Heart right ventricle (tissue), 16 donors: ENCODE results near the gene APOD. TPM values are rescaled to one million over a fixed set of nuclear protein-coding genes. Genes with fewer than 3 reads are reported as not detected.

Source experiments
- ATAC-seq, 8 donors: fragments of 200-7000 bp; cut with Tn5 transposase; one replicate each; pipeline ENCODE4 v1.9.1; 2020; ENCODE audit warnings: mild to moderate bottlenecking in 8 of 8, moderate library complexity in 8 of 8, moderate number of reproducible peaks in 1 of 8
- DNase-seq, 2 donors: peaks; one replicate each; pipeline ENCODE4 v3.0.0-alpha.2; 2020
- H3K27ac ChIP-seq, 10 donors: fragments of 200-600 bp; sonication (generic) in 2 of 10; one replicate each; pipeline versions ENCODE4 v1.5.0 to v1.8.0; 2020 to 2022; ENCODE audit warnings: mild to moderate bottlenecking in 3 of 10
- H3K27me3 ChIP-seq, 7 donors: fragments of 200-600 bp; one replicate each; pipeline ENCODE4 v1.8.0; 2021 to 2022; ENCODE audit warnings: mild to moderate bottlenecking in 2 of 7
- H3K36me3 ChIP-seq, 9 donors: fragments of 200-600 bp; sonication (generic) in 1 of 9; one replicate each; pipeline versions ENCODE4 v1.5.0 to v1.8.0; 2020 to 2022; ENCODE audit warnings: mild to moderate bottlenecking in 2 of 9
- H3K4me1 ChIP-seq, 9 donors: fragments of 200-600 bp; sonication (generic) in 1 of 9; one replicate each; pipeline versions ENCODE4 v1.5.0 to v1.8.0; 2020 to 2022; ENCODE audit warnings: mild to moderate bottlenecking in 4 of 9
- H3K4me3 ChIP-seq, 10 donors: fragments of 200-600 bp; sonication (generic) in 2 of 10; one replicate each; pipeline versions ENCODE4 v1.5.0 to v1.8.0; 2020 to 2022; ENCODE audit warnings: mild to moderate bottlenecking in 7 of 10, moderate library complexity in 2 of 10
- H3K9me3 ChIP-seq, 11 donors: fragments of 200-600 bp in 10 of 11; sonication (generic) in 2 of 11; one replicate each; pipeline versions ENCODE4 v1.5.0 to v1.8.0; 2013 to 2022; ENCODE audit warnings: mild to moderate bottlenecking in 2 of 11, control low read depth in 1 of 11, moderate library complexity in 1 of 11
- WGBS, 2 donors: extraction: QIAGEN DNeasy Blood & Tissue Kit; methylation state at CpG; one replicate each; pipeline ENCODE4 v1.1.7; 2013; ENCODE audit warnings: inconsistent platforms in 1 of 2; 5-methylcytosine and 5-hydroxymethylcytosine counted together
- intact Hi-C, 10 donors: fragments of 100-400 bp; cut with DNase I; formaldehyde crosslinking; loops; one replicate each; pipeline versions ENCODE4 v1.11.1 to v1.14.2; 2022
- polyA plus RNA-seq, 2 donors: library from polyadenylated mRNA; stranded (reverse); fragments of 200-250 nt; gene quantifications; one replicate each; pipeline ENCODE4 v1.2.3, GENCODE V29; 2013
- total RNA-seq, 10 donors: library from RNA; stranded (reverse); fragmentation: NEBNext Ultra II Directional in 3 of 10; extraction: Animal tissue kit (Norgen Biotek cat#: 25700) in 3 of 10; gene quantifications; one replicate each; pipeline versions ENCODE4 v1.2.1 to v1.2.4, GENCODE V29; 2021 to 2023
- TF ChIP-seq, protein P1 (sequence below), 9 donors: fragments of 200-600 bp; sonication (generic) in 2 of 9; IDR thresholded peaks; one replicate each; pipeline versions ENCODE4 v1.5.0 to v1.8.0; 2021 to 2022; ENCODE audit warnings: antibody characterized with exemption in 9 of 9, mild to moderate bottlenecking in 5 of 9, moderate library complexity in 1 of 9
- donor health status: Arrhythmogenic right ventricular cardiomyopathy.
- donor health status: ischemic (EF 13 %, LVEDD 7.1; RV severe dilation, severe dysfunction).
- donor health status: healthy with polysubstance abuse.
- donor health status: DM: no; HTN: yes; CAD: no.
- donor health status: DM: no; HTN: no; CAD: no.
- donor health status: ischemic (EF 25% LVEDD 6.9; RV normal size, moderate dysfunction).
- donor health status: ischemic (EF 25% LVEDD 5.7; RV mildly dilated, moderate dysfunction).
- donor health status: healthy.
- donor health status: DM: yes; HTN: yes; CAD: no.
- donor health status: Ischemic cardiomyopathy.
- donor health status: ischemic (EF 35%, LVEDD 5.7; RV mildly dilated, moderate dysfunction).
- donor health status: nonischemic (EF 11% LVEDD 7.7; RV severe dilation, severe dysfunction).
- donor health status: DM: yes; HTN: yes; CAD: no.
- donor health status: PGD.
- donor health status: ischemic (EF 29% LVEDD 5.4; RV normal size, mild dysfunction).
- donor health status: nonischemic (EF 23%, LVEDD 6.1; RV moderate dilation, normal function).

APOD gene
- total and polyA plus RNA-seq, 12 donors, result 73.9 to 582 (median 109) TPM

DNA sequence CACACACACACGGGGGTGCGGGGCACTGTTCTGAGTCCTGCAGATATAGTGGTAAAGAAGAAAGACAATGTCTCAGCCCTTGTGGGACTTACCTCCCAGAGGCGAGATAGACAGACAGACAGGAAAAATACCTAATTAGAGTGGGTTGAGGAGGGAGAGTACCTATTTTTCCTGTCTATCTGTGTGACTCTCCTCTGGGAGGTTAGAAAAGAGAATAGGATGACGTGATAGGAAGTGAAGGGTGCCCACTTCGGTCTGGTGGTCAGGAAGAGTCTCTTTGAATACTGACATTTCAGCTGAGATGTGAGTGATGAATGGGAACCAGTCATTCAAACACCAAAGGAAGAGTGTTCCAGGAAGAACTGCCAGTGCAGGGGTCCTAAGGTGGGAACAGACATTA, 4.1 kb upstream of the APOD start:
- Histone ChIP-seq H3K9me3 (peaks cover 0 to 11% (median 0%) of the 10 kb centered on the region in 11 donors), H3K4me1 (peaks cover 0 to 23% (median 7%) of the 10 kb centered on the region in 9 donors), H3K36me3 (no peaks in the 10 kb centered on the region), H3K4me3 (no peak overlapping the region), H3K27me3 (peaks cover 0 to 25% (median 0%) of the 10 kb centered on the region in 7 donors), H3K27ac (no peak overlapping the region)
- WGBS, 2 donors, result 69 to 77% methylated on average over 5 of the region's 5 CpGs
- TF ChIP-seq, protein P1, sequence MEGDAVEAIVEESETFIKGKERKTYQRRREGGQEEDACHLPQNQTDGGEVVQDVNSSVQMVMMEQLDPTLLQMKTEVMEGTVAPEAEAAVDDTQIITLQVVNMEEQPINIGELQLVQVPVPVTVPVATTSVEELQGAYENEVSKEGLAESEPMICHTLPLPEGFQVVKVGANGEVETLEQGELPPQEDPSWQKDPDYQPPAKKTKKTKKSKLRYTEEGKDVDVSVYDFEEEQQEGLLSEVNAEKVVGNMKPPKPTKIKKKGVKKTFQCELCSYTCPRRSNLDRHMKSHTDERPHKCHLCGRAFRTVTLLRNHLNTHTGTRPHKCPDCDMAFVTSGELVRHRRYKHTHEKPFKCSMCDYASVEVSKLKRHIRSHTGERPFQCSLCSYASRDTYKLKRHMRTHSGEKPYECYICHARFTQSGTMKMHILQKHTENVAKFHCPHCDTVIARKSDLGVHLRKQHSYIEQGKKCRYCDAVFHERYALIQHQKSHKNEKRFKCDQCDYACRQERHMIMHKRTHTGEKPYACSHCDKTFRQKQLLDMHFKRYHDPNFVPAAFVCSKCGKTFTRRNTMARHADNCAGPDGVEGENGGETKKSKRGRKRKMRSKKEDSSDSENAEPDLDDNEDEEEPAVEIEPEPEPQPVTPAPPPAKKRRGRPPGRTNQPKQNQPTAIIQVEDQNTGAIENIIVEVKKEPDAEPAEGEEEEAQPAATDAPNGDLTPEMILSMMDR (IDR thresholded peaks at IDR 0.05), result no peak
- DNase-seq, result no peak
- intact Hi-C loops, result no loop called here
- no peak for ATAC-seq

DNA sequence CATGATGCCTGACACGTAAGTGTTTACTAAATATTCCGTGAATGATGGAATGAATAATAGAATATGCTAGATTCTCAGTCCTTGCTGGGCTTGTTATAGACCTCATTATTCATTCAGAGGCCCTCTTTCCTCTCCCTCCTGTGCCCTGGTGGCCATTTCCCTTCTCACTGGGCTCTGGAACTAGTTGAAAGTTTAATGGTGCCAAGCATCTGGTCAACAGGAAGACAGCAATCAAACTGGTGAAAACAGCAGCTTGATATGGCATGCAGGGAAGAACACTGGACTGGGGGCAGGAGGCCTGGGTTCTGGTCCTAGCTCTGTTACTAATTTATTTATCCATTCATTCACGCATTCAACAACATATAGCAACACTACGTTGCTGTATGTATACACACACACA, 3.7 kb upstream of the APOD start:
- intact Hi-C loops, result no loop called here
- Histone ChIP-seq H3K27me3 (peaks cover 0 to 25% (median 0%) of the 10 kb centered on the region in 7 donors), H3K4me1 (peaks cover 0 to 23% (median 9%) of the 10 kb centered on the region in 9 donors), H3K27ac (no peak overlapping the region), H3K4me3 (no peak overlapping the region), H3K9me3 (peaks cover 0 to 11% (median 0%) of the 10 kb centered on the region in 11 donors), H3K36me3 (no peaks in the 10 kb centered on the region)
- DNase-seq, result no peak
- no peak for ATAC-seq
- TF ChIP-seq, protein P1 (IDR thresholded peaks at IDR 0.05), result no peak
- WGBS, 2 donors, result 82 to 91% methylated on average over 4 of the region's 4 CpGs

DNA sequence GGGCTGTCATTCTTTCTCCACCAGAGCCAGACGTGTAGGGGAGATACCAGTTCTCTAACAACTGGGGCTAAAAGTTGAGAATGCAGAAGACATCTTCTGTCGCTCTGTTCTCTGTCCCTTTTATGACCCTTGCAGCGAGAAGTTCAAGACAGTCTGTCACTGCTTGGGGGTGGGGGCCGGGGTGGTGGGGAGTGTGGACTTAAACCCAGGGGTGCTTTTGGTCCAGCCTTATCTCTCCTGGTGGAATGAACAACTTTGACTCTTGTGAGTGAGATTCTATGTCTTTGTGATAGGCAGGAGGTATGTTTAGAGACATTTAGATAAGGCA, 767 bp upstream of the APOD start:
- Histone ChIP-seq H3K4me3 (peak overlapping the region in 5 of 10 donors; percentile 31 to 48 (median 47)), H3K36me3 (peaks cover 0 to under 1% (median 0%) of the 10 kb centered on the region in 9 donors), H3K27me3 (peaks cover 0 to 25% (median 0%) of the 10 kb centered on the region in 7 donors), H3K4me1 (peaks cover 0 to 42% (median 16%) of the 10 kb centered on the region in 9 donors), H3K9me3 (peaks cover 0 to 7% (median 0%) of the 10 kb centered on the region in 11 donors), H3K27ac (peak overlapping the region; percentile 21 to 83 (median 66))
- ATAC-seq, result peak in 1 of 8 donors; percentile 7
- intact Hi-C loops, result no loop called here
- DNase-seq, result no peak
- 48 to 51% methylated on average over 4 of the region's 4 CpGs for WGBS, 2 donors
- TF ChIP-seq, protein P1 (IDR thresholded peaks at IDR 0.05), result no peak

DNA sequence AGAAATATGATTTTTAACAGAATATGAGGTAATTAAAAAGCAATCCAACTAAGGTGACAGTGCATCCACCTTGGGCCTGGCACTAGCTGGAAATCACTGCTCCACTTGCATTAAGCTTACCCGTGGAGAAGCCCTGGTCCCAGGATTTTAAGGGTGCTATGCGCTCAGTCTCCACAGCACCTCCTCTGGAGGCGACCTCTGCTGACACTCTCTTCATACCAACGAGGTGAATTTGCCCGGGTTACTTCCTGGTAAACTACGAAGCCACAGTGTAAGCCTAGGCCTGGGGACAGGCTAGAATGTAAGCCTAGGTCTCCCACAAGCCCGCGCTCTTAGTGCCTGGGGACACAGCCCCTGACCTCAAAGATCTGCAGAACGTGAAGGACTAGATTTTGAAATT, 793 bp downstream of the APOD start:
- intact Hi-C loops, result no loop called here
- peaks cover 0 to 13% (median 0%) of the 10 kb centered on the region in 7 donors for H3K27me3 ChIP-seq
- no peaks in the 10 kb centered on the region for H3K9me3 ChIP-seq
- TF ChIP-seq, protein P1 (IDR thresholded peaks at IDR 0.05), result peak in 2 of 9 donors; percentile 7 to 21
- H3K36me3 ChIP-seq, result peaks cover 0 to 15% (median 0%) of the 10 kb centered on the region in 9 donors
- no peak for DNase-seq
- peak in 5 of 8 donors; percentile 28 to 50 (median 39) for ATAC-seq
- H3K4me1 ChIP-seq, result peaks cover 0 to 42% (median 16%) of the 10 kb centered on the region in 9 donors
- H3K4me3 ChIP-seq, result peak overlapping the region in 8 of 10 donors; percentile 20 to 48 (median 38)
- 67 to 78% methylated on average over 9 of the region's 9 CpGs for WGBS, 2 donors
- H3K27ac ChIP-seq, result peak overlapping the region in 8 of 10 donors; percentile 2 to 82 (median 59)
